ENCODE data around the gene MACROD1.
A peak's percentile ranks its signal among the peaks of the same experiment; 100 is the strongest.
"Not testable (repeated sequence)": the region's sequence is repeated elsewhere in the genome, so short reads cannot be mapped to it uniquely, and the experiment has no call there.

Gene MACROD1

DNA sequence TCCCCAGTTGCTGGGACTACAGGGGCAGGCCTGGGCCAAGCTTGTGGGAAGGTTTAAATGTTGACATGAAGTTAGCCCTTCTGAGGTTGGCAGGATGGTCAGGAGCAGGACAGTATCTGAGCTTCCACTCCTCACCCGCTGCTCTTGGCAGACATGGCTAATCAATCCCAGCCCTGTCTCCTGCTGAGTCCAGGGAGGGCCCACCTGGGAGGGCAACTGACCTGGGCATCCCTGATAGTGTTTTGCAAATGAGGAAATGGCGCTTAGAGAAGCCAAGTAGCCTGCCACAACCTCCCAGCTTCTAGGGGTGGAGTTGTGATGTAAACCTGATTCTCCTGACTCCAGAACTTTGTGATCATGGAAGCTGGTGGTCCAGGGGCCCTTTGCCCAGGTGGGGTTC lies 113.5 kb downstream of the MACROD1 start:
- no peak for DNase-seq

DNA sequence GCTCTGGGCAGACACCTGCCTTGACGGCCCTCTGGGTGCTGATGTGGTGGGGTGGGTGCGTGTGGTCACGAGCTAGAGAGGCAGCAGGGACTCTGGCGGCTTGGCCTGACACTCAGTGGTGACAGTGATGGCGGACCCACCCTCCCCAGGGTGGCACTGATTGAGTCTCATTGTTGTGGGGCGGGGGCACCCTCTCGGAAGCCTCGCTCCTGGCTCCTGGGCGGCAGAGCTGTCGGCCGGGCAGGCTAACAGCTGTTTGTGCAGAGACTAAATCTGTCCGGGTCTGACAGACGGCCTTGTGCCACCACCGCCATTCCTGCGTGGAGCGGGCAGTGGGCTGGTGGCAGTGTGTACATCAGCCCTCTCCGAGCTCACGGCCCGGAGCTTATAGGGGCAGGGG lies 114.6 kb downstream of the MACROD1 start:
- no peak for DNase-seq

DNA sequence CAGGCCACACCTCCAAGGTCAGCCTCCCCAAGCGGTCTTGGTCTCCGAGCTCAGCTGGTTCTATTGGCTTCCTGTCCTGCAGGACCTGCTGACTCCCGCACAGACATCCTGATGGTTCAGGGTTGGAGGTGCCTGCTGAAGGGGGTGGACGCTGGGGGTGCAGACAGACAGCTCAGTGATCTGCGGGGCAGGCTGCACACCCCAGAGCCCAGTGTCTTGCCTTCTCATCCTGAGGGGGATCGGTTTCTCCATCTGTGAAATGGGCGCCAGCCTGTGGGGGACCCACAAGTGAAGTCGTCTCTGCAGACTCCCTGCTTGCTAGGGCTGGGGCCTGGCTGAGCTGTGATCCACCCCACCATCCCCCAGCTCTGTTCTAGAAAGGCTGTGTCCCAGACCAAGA lies 116.4 kb downstream of the MACROD1 start:
- DNase-seq = no peak

DNA sequence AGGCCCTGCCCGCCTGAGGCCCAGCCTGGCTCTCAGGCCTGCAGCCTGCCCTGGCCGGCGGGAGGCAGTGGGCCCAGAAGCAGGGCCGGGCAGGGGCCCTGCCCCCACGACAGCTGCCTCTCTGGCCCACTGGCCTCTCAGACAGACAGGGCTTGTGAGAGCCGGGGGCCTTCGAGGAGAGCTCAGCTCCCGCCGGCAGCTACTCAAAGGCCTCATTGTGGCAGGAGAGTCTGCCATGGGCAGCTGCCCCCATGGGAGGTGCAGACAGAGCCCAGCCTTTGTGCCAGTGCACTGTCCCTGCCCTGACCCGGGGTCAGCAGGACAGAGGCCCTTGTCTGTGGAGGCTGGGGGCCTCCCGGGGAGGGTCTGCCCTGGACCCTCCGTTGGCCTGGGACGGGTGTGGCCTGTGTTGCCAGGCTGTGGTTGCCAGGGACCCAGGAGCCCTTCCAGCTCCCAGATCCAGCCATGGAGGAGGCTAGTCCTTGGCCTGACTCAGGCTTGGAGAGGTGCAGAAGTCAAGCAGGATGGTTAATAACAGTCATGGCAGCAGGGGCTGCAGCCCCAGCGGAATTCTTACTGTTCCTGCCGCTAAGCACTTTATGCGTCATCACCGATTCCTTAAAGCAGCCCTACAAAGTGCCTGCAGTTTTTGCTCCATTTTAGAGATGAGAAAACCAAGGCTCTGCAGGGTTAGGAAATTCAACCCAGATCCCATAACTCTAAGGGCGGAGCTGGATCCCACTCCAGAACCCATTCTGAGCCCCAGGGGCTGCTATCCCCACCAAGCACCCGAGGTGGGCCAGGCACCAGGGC lies 117.7 kb downstream of the MACROD1 start:
- no peak for DNase-seq

DNA sequence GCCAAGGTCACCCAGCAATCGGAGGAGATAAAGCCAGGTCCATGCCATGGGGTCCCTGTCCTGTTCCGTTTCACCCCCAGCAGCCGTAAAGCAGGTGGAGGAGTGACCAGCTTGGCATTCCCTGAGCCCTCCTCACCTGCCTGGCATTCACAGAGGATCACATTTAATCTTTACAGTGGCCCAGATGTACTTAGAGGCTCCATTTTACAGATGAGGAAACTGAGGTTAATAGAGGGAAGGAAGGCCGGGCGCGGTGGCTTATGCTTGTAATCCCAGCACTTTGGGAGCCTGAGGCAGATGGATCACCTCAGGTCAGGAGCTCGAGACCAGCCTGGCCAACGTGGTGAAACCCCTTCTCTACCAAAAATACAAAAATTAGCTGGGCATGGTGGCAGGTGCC lies 118.5 kb downstream of the MACROD1 start:
- DNase-seq = not testable (repeated sequence)

DNA sequence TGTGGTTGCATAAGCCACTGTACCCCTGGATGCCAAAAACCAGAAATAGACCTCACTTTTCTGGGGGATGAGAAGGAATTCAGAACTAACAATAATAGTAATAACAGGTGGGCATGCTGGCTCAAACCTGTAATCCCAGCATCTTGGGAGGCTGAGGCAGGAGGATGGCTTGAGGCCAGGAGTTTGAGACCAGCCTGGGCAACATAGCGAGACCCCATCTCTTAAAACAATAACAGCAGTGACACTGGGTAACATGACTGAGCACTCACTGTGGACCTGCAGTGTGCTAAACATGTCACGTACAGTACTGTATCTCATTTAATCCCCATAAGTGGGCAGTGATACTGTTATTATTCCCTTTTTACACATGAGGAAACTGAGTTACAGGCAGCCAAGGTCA lies 120.2 kb downstream of the MACROD1 start:
- no peak for DNase-seq

DNA sequence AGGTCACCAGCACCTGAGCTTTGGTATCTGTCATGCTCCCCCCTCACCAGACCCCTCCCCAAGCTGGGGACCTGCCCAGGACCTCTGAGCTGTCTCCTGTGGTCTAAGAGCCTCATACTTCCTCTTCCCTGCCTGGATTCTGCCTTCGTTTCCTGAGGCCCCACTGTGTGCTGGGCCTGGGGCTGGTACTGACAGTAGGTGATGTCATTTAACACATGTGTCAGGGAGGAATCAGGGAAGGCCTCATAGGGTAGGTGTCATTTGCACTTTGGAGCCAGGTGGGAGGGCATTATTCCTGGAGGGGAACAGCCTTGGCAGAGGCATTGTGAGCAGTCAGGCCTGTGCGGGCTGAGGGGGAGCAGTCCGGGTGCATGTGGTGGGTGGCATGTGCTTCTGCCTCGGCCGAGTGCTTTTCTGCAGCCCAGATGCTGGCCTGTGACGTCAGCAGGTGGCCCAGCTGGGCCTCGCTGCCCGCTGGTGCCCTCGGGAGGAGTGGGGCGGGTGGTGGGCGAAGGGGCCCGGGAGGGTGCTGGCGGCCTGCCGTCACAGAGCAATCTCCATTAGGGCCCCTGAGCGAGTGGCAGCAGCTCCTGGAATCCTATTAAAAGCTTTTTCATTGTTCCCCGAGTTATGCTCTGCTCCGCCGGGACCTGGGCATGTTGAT lies 121.1 kb downstream of the MACROD1 start:
- no peak for DNase-seq

DNA sequence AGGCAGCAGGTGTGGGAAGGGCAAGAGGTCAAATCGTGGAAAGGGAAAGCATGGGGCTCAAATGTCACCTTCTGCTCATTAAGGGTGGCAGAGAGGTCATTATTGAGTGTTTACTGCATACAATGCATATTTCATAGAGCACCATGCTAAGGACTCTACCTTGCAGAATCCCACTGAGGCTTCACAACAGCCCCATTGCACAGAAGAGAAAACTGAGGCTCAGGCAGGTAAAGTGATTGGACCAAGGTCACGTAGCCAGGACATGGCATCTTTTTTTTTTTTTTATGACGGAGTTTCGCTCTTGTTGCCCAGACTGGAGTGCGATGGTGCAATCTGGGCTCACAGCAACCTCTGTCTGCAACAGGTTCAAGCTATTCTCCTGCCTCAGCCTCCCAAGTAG lies 122.4 kb downstream of the MACROD1 start:
- no peak for DNase-seq

DNA sequence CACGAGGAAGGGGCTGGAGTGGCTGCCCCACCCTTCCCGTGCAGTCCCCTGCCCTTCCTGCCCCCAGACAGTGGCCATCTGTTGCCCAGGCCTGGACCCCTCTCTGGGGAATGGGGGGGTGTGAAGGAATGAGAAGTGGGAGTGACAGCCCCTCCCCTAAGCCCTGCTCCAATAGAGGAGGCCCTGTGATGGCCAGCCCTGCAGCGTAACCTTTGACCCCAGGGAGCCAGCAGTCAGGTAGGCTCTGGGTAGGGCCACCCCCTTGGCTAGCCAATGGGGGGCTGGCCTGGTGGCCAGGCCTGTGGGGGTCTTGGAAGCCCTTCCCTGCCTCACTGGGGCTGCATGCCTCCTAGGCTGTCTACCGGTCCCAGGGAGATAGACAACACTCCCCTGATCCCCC lies 123.6 kb downstream of the MACROD1 start:
- no peak for DNase-seq

DNA sequence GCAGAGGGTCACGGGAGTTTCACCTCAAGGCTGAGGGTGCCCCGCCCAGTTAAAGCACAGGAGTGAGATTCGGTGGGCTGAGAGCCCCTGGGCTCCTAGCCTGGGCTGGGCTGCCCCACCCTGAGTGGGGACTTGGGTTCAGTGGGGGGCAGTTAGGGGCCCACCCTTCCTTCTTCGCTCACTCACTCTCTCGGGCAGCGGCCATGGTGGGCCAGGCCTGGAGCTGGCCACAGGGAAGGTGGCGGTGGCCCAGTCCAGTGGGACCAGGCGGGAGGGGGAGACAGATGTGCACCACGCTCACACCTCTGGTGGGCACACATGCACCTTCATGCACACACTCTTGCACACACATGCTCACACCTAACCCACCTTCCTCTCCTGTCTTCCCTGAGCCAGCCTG lies 124.1 kb downstream of the MACROD1 start:
- DNase-seq = no peak

DNA sequence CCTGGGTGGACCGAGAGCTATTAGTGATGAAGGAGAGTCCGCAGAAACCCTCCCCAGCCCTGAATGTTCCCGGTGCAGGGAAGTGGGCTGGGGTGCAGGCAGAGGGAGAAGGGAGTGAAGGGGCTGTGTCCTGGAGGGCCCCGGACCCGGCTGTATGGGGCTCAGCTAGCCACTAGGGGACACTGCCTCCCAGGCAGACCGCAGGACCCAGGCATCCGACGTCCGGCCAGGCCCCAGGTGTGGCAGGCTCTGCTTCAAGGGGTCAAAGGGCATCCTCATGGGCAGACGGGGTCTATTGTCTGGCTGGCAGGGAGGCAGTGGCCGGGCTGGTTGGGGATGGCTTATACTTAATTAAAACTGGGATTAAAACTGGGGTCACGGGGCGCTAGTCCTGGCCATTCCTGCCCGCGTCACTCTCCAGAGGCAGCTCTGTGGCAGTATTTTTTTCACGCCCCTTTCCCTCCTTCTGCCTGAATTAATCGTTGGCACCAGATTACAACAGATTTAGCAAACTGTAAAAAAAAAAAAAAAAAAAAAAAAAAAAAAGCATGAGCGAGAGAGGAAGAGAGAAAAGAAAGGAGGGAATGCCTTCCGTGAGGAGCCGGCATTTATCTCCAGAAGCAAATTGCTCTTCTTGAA lies 125.1 kb downstream of the MACROD1 start:
- peak; percentile 67 for DNase-seq

DNA sequence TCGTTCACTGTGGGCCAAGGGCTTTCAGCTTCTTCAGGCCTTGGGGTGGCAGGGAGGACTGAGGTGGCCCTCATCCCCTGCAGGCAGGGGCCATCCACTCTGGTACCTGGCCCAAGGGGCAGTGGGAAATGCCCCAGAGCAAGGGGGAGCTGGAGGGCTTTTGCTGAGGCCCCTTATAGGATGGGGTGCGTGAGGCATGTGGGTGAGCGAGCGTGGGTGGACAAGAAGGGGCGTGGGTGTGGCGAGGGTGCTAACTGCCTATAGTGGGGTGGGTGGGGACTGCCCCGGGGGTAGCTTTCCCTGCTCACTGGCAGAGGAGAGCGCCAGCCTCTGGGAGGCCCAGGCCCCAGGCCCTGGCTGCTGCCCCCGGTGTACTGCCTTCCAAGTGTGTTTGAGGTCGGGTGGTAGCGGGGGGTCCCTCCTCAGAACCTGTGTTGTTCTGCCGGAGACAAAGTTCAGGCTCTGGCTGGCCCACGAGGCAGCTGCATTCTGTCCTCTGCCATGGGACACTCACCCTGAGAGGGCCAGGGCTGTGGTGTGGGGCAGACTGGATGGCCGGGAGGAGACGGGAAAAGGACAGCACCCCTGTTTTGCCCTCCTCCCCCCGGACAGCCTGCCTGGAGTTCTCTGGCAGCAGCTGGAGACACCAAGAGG lies 126.8 kb downstream of the MACROD1 start:
- DNase-seq = no peak

DNA sequence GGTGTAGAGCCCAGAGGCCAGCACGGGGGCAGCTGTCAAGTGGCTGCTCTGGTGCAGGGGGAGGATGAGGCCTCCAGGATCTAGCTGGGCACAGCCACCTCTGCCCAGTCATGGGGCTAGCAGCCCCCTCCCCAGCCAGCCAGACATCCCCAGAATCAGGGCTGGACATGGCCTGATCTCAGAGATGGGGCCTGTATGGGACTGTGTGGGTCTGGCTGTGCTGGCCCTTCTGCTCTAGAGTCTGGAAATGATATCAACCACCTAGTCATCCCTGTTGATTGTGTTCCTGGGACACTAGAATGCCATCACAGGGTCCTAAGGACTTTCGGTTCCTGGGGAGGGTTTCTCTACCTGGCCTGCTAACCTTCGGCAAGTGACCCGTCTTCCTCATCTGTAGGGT lies 127.4 kb downstream of the MACROD1 start:
- no peak for DNase-seq

DNA sequence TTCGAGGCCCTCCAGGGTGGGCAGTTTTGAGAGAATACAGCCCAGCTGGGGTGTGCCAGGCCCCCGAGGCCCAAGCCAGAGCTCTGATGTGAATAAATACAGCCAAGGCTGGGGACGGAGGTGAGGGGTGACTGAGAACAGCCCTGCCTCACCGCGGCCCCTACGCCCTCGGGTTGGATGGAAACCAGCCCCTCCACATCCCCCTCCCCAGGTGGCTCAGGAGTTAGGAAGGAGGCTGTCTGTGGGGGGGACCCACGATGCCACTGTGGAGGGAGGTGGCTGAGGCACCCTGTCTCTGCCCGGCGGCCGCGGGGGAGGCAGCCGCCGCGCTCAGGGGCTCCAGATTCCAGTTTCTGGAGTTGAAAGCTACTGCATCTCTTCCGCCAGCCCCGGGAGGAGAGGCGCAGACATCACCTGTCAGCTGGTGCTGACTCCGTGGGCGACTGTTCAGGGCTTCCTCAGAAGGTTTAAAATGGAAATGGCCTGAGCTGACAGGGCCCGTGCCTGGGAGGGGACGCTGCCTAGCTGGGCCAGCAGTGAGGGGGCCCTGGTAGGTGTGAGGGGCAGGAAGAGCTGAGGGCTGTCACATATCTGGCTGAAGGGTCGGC lies 128.8 kb downstream of the MACROD1 start:
- DNase-seq = no peak

DNA sequence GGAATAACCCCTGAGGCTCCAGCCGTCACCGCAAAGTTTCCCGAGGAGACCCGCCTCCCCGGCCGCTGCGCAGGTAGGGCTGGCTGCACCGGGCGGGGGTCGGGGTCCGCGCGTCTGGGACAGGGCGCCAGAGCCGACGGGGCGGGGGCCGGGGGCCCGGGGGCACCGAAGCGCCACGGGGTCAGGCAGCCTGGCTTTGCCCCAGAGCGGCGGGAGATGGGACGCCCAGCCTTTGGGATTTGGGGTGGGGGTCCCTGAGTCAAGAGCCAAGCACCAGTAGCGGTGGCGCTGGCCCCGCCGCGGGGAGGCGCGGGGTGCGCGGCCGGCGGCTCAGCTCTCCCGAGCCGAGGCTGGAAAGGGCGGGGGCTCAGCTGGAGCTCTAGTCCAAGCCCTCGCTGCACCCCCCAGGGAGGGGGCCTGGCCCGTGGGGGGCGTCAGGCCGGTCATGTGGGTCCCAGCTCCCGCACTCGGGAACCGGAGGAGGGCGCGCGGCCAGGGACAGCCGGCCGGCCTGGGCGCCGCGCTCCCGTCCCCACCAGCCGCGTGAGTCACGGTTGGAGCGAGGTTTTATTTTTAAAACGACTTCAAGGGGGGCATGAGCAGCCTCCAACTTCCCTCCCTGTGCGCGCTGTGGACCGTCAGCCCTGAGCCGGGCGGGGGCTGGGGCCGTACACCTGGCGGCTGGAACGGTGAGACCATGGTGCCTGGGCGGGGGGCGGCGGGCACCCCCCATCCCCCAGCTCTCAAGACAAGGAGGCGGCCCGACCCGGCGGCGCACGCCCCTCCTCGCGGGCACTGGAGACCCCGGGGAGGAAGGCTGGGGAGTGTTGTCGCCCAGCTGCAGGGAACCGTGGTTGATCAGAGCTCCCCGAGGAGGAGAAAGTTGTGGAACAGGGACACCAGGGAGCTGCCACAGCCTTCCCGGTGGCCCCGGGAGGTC lies 129.6 kb downstream of the MACROD1 start:
- DNase-seq = peak; percentile 42

DNA sequence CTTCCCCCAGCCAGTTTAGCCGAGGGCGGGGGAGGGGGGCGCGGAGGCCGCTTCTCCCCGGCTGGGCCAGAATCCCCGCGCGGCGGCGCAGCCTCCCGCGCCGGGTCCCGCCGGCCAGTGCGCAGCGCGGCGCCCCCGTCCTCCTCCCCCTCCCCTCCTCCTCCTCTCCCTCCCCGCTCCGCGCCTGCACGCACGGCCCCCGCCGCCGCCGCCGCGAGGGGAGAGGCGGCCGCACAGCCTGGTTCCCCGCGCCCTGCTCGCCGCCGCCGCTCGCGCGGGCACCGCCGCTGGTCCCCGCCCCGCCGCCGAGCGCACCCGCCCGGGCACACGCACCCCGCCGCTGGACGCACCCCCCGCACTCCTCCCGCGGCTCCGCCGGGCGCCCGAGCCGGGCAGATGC lies 130.3 kb downstream of the MACROD1 start, which contains the start of gene FLRT1:
Gene FLRT1, plus strand, starts transcription at position 356 of the 400 bp plus-strand sequence. CDS start 80,337 bp downstream, outside the sequence.
- DNase-seq = peak; percentile 35

DNA sequence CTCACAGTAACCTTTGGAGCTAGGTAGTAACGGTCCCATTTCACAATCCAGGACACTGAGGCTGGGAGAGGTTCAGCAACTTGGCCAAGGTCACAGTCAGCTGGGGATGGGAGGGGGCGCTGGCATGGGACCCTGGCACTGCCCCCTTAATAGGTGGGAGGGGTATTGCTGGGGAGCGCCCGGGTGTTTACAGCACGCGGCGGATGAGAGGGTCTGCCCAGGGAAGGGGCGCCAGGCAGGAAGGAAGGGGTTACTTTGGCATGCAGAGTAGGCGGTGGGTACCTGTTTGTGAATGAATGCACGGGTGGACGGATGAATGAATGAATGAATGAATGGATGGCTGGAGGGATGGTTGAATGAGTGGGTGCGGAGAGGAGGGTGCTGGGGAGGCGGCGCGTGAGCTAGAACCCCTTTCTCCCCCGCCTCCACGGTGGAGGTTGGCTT lies 130.8 kb downstream of the MACROD1 start:
- no peak for DNase-seq

DNA sequence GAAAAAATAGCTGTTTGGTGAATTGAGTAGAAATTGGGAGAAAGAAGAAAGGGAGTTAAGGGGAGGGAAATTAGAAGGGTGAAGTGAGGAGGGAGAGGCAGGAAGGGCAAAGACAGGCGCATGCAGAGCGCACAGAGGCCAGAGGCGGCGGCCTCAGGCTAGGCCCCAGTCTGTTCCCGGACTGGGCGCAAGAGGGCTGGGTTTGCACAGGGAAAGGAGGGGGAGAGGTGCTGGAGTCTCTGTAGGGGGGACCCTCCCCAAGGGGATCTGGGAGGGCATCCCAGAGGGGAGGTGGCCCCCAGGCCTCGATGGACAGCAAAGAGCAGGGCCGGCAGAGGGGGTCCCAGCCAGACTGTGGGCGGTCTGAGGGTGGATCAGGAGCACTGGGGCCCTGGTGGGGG lies 131.5 kb downstream of the MACROD1 start:
- DNase-seq = no peak

DNA sequence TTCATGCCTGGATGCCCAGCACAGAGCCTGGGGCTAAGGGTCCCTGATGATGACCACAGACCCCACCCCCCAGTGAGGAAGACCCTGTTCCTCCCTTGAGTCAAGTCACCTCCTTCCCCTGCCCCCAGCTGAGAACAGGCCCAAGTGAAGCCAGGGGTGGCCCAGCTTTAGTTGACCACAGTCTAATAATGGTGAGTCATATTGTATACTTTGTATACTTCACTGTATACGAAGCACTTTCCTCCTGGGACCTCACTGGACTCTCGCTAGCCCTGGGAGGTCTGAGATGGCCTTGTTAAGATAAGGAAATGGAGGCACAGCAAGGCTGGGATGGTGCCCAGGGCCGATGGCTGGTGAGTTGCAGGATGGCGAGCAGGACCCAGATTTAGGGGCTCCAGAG lies 133.9 kb downstream of the MACROD1 start:
- no peak for DNase-seq

DNA sequence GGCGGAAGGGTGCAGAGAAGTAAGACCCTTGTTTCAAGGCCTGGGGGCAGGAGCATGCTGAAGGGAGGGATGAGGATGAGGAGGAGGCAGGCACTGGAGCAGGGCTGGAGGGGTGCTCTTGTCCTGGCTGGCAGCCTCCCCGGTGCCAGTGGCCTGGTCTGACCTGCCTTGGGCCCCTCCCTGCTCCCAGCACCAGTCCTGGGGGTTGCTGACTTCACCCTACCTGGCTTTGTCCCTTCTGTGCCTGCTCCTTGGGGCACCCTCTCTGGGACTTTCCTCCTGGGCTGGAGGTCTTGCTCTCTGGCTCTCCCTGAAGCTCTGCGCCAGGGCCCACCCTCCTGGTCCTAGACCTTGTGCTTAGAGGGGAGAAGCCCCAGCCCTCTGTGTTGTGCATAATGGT lies 134.9 kb downstream of the MACROD1 start:
- no peak for DNase-seq

DNA sequence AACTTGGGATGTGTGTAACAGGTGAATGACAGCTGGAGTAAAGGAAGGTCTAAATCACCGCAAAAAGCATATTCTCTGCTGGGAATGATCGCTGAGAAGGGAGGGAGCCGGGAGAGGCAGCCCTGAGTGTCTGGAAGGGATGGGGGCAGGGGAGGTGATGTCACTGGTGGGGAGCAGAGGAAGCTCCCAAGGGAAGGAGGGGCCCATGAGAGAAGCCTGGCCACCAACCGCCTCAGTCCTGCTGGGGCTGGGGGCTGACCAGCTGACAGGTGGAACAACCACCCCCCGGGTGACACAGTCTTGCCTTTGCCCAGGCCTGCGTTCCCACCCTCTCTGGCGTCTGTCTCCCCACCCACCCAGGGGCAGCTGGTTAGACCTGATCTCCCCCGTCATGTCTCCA lies 136.1 kb downstream of the MACROD1 start:
- no peak for DNase-seq
